ENCODE data around the gene RAB6C.
"Not testable (repeated sequence)": the region's sequence is repeated elsewhere in the genome, so short reads cannot be mapped to it uniquely, and the experiment has no call there.

The RAB6C gene

DNA sequence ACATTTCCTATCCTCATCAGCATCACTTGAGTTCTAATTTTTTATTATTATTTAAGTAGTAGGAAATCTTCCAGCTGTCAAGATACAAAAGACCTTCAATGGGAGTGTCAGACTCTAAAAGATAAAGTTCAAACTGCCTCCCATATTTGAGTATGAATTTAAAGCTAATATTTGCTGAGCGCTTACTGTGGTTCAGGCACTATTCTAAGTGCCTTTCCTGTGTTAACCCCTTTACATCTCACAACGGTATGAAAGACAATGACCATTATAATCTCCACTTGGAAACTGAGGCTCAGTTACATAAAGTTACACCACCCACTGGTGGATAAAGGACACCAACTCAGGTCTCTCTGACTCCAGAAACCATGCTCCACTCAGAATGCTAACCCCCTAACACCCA is 39.9 kb downstream of the RAB6C start:
- no peak overlapping the region for H3K27ac ChIP-seq
- TF ChIP-seq ZFX (IDR thresholded peaks at IDR 0.05; ENCODE audit: borderline replicate concordance): no peak
- TF ChIP-seq CTCF (IDR thresholded peaks at IDR 0.05): no peak

- H3K27ac ChIP-seq: not testable (repeated sequence)
These were observed 40.6 kb downstream of the RAB6C start for GRCh38 chr2:130020069-130020468.

- H3K27ac ChIP-seq: not testable (repeated sequence)
These were observed 46.5 kb downstream of the RAB6C start for GRCh38 chr2:130025931-130026330.
